ENCODE results near the gene AFAP1. TPM values are rescaled to one million over a fixed set of nuclear protein-coding genes. Genes with fewer than 3 reads are reported as not detected.

Gene AFAP1
- total RNA-seq, 1 donor from 2014 or later, result 0.24 TPM

- no peak for ATAC-seq (ENCODE audit: low read depth)
Measured at GRCh38 chr4:7828793-7829301, 110.8 kb downstream of the AFAP1 start.

GRCh38 chr4:7828011-7828720, 111.5 kb downstream of the AFAP1 start:
- H3K9me3 Mint-ChIP-seq, result no peaks in the 10 kb centered on the region
- H3K4me3 Mint-ChIP-seq, result no peak overlapping the region

More at GRCh38 chr4:7828793-7829301, 110.8 kb downstream of the AFAP1 start:
- no peak for TF ChIP-seq CTCF (IDR thresholded peaks at IDR 0.05)
- no peak for DNase-seq
- Mint-ChIP-seq H3K36me3 (ENCODE audit: low read depth) (no peaks in the 10 kb centered on the region), H3K4me1 (no peaks in the 10 kb centered on the region), H3K27me3 (peaks cover 12% of the 10 kb centered on the region), H3K9me3 (no peaks in the 10 kb centered on the region), H3K4me3 (no peak overlapping the region), H3K27ac (no peak overlapping the region)
- intact Hi-C loops (cut with micrococcal nuclease), result no loop called here
- CTCF ChIA-PET, result no interaction called here
- POLR2A ChIA-PET, result no interaction called here

GRCh38 chr4:7827566-7827965, 112.1 kb downstream of the AFAP1 start:
- H3K9me3 Mint-ChIP-seq, result no peaks in the 10 kb centered on the region
- H3K4me3 Mint-ChIP-seq, result no peak overlapping the region
- no peak for TF ChIP-seq CTCF (IDR thresholded peaks at IDR 0.05)
- CTCF ChIA-PET, result no interaction called here
- no peak overlapping the region for H3K27ac Mint-ChIP-seq
- H3K27me3 Mint-ChIP-seq, result peaks cover 14% of the 10 kb centered on the region
- intact Hi-C loops (cut with micrococcal nuclease), result no loop called here
- ATAC-seq (ENCODE audit: low read depth), result no peak
- no peaks in the 10 kb centered on the region for H3K4me1 Mint-ChIP-seq
- DNase-seq, result no peak
- POLR2A ChIA-PET, result no interaction called here
- no peaks in the 10 kb centered on the region for H3K36me3 Mint-ChIP-seq (ENCODE audit: low read depth)

More at GRCh38 chr4:7828011-7828720, 111.5 kb downstream of the AFAP1 start:
- ATAC-seq (ENCODE audit: low read depth), result no peak
- no peak overlapping the region for H3K27ac Mint-ChIP-seq
- DNase-seq, result no peak
- no peaks in the 10 kb centered on the region for H3K36me3 Mint-ChIP-seq (ENCODE audit: low read depth)
- intact Hi-C loops (cut with micrococcal nuclease), result no loop called here
- H3K27me3 Mint-ChIP-seq, result peaks cover 14% of the 10 kb centered on the region
- no peak for TF ChIP-seq CTCF (IDR thresholded peaks at IDR 0.05)
- no peaks in the 10 kb centered on the region for H3K4me1 Mint-ChIP-seq
- ChIA-PET POLR2A (no interaction called here), CTCF (no interaction called here)

- no peak for DNase-seq
- no peak for ATAC-seq (ENCODE audit: low read depth)
- H3K36me3 Mint-ChIP-seq (ENCODE audit: low read depth), result no peaks in the 10 kb centered on the region
- intact Hi-C loops (cut with micrococcal nuclease), result no loop called here
- H3K27me3 Mint-ChIP-seq, result peaks cover 14% of the 10 kb centered on the region
- POLR2A ChIA-PET, result no interaction called here
- H3K9me3 Mint-ChIP-seq, result no peaks in the 10 kb centered on the region
- H3K27ac Mint-ChIP-seq, result no peak overlapping the region
- H3K4me3 Mint-ChIP-seq, result no peak overlapping the region
- H3K4me1 Mint-ChIP-seq, result no peaks in the 10 kb centered on the region
- CTCF ChIA-PET, result no interaction called here
- no peak for TF ChIP-seq CTCF (IDR thresholded peaks at IDR 0.05)
Measured at GRCh38 chr4:7826909-7827306, 112.8 kb downstream of the AFAP1 start.

- no peak for DNase-seq
- Mint-ChIP-seq H3K4me1 (no peaks in the 10 kb centered on the region), H3K9me3 (no peaks in the 10 kb centered on the region), H3K4me3 (no peak overlapping the region), H3K36me3 (ENCODE audit: low read depth) (no peaks in the 10 kb centered on the region), H3K27ac (no peak overlapping the region), H3K27me3 (peaks cover 14% of the 10 kb centered on the region)
- no peak for ATAC-seq (ENCODE audit: low read depth)
- CTCF ChIA-PET, result no interaction called here
- intact Hi-C loops (cut with micrococcal nuclease), result no loop called here
- POLR2A ChIA-PET, result no interaction called here
- no peak for TF ChIP-seq CTCF (IDR thresholded peaks at IDR 0.05)
Measured at GRCh38 chr4:7826176-7826908, 113.3 kb downstream of the AFAP1 start.
